Measurements from ENCODE around the gene PRPH. TPM values are rescaled to one million over a fixed set of nuclear protein-coding genes. Genes with fewer than 3 reads are reported as not detected.
"Not testable (repeated sequence)": the region's sequence is repeated elsewhere in the genome, so short reads cannot be mapped to it uniquely, and the experiment has no call there.

PRPH gene
- total RNA-seq, 2 donors from 2014 or later = 0.59 TPM; not detected in 1

- intact Hi-C loops (cut with DNase I) = loop anchor here in 1 of 2 donors (10.0 kb wide), 1 partner anchor 51 kb away; the partner anchor contains the start of gene DNAJC22
- ATAC-seq (no peak), DNase-seq (no peak)
Measured at GRCh38 chr12:49294086-49294803, 702 bp upstream of the PRPH start.

- ATAC-seq = no peak
- intact Hi-C loops (cut with DNase I) = loop anchor here in 1 of 2 donors (10.0 kb wide), 1 partner anchor 50 kb away; the partner anchor contains the start of gene DNAJC22
- no peak for DNase-seq
Measured at GRCh38 chr12:49294804-49295081, 204 bp upstream of the PRPH start.

GRCh38 chr12:49296034-49296835, 1.3 kb downstream of the PRPH start:
- intact Hi-C loops (cut with DNase I) = loop anchor here in 1 of 2 donors (10.0 kb wide), 1 partner anchor 49 kb away; the partner anchor contains the start of gene DNAJC22
- ATAC-seq = peak in 1 of 2 donors; percentile 55

GRCh38 chr12:49296836-49297694, 2.1 kb downstream of the PRPH start:
- intact Hi-C loops (cut with DNase I) = loop anchor here in 1 of 2 donors (10.0 kb wide), 1 partner anchor 48 kb away; the partner anchor contains the start of gene DNAJC22
- DNase-seq (no peak), ATAC-seq (peak in 1 of 2 donors; percentile 13)

More at GRCh38 chr12:49296034-49296835, 1.3 kb downstream of the PRPH start:
- peak; percentile 44 for DNase-seq

- DNase-seq = no peak
- no peak for ATAC-seq
- intact Hi-C loops (cut with DNase I) = loop anchor here in 1 of 2 donors (10.0 kb wide), 1 partner anchor 47 kb away; the partner anchor contains the start of gene DNAJC22
Measured at GRCh38 chr12:49297695-49298060, 2.7 kb downstream of the PRPH start.

GRCh38 chr12:49298160-49298559, 3.2 kb downstream of the PRPH start:
- intact Hi-C loops (cut with DNase I) = loop anchor here in 1 of 2 donors (10.0 kb wide), 1 partner anchor 47 kb away; the partner anchor contains the start of gene DNAJC22
- ATAC-seq = no peak
- DNase-seq = no peak

GRCh38 chr12:49301760-49302159, 6.8 kb downstream of the PRPH start:
- DNase-seq (no peak), ATAC-seq (no peak)
- intact Hi-C loops (cut with DNase I) = no loop called here

GRCh38 chr12:49304161-49304560, 9.2 kb downstream of the PRPH start:
- ATAC-seq (no peak), DNase-seq (no peak)
- intact Hi-C loops (cut with DNase I) = no loop called here

GRCh38 chr12:49305762-49306510, 11.0 kb downstream of the PRPH start:
- intact Hi-C loops (cut with DNase I) = no loop called here
- ATAC-seq (no peak), DNase-seq (no peak)

GRCh38 chr12:49309386-49309785, 14.4 kb downstream of the PRPH start:
- no peak for ATAC-seq
- intact Hi-C loops (cut with DNase I) = no loop called here
- DNase-seq = no peak

GRCh38 chr12:49310451-49311000, 15.6 kb downstream of the PRPH start:
- intact Hi-C loops (cut with DNase I); ATAC-seq; DNase-seq: not testable (repeated sequence)

GRCh38 chr12:49314811-49315210, 19.9 kb downstream of the PRPH start:
- DNase-seq (no peak), ATAC-seq (no peak)
- intact Hi-C loops (cut with DNase I) = no loop called here

GRCh38 chr12:49317118-49317517, 22.2 kb downstream of the PRPH start:
- intact Hi-C loops (cut with DNase I); DNase-seq; ATAC-seq: not testable (repeated sequence)

- ATAC-seq; DNase-seq; intact Hi-C loops (cut with DNase I): not testable (repeated sequence)
Measured at GRCh38 chr12:49320411-49321103, 25.6 kb downstream of the PRPH start.

GRCh38 chr12:49322367-49322707, 27.4 kb downstream of the PRPH start:
- ATAC-seq (no peak), DNase-seq (no peak)
- intact Hi-C loops (cut with DNase I) = no loop called here

GRCh38 chr12:49322708-49323523, 28.0 kb downstream of the PRPH start, which contains the start of gene TROAP:
TROAP (plus strand) TSS chr12:49323255; CDS start chr12:49323609, 354 bp downstream.
- peak; percentile 98 for DNase-seq
- intact Hi-C loops (cut with DNase I) = no loop called here
- ATAC-seq = peak; percentile 100
